GM12878 (cell line): ENCODE results near the gene EEPD1. TPM values are rescaled to one million over a fixed set of nuclear protein-coding genes. Genes with fewer than 3 reads are reported as not detected.

Experiments used
- ATAC-seq: fragments of 200-7000 bp; cut with Tn5 transposase; 3 replicates; pipeline ENCODE4 v1.9.1; 2020; ENCODE audit warnings: mild to moderate bottlenecking, moderate library complexity
- BruUV-seq: library from RNA; stranded (reverse); fragments of 400-500 nt; replicated peaks from 2 replicates; lab custom pipeline; 2021; lab: Mats Ljungman, UMichigan
- CTCF ChIA-PET: fragments of 300-600 bp; sonication (Branson Sonifier 250); formaldehyde crosslinking; extraction: SDS; loops from one replicate; lab custom pipeline; 2021; ENCODE audit warnings: inconsistent platforms; lab: Yijun Ruan, JAX
- POLR2A ChIA-PET: fragments of 350-600 bp; formaldehyde crosslinking; extraction: SDS; loops from one replicate; lab custom pipeline; 2021; ENCODE audit warnings: inconsistent platforms; lab: Charles Lee
- RAD21 ChIA-PET: fragments of 300-600 bp; sonication (Branson Sonifier 250); formaldehyde crosslinking; loops from one replicate; lab custom pipeline; 2023; ENCODE audit warnings: antibody characterized with exemption; ENCODE audit not compliant: unreplicated experiment; lab: Charles Lee
- SMC1A ChIA-PET: fragments of 300-600 bp; sonication (Branson Sonifier 250); formaldehyde crosslinking; loops from one replicate; lab custom pipeline; 2023; ENCODE audit not compliant: unreplicated experiment, uncharacterized antibody; lab: Charles Lee
- DNase-seq: peaks from one replicate; pipeline ENCODE4 v3.0.0-alpha.2; 2011; ENCODE audit warnings: low read depth, low spot score
- FAIRE-seq: peaks from 3 replicates; lab custom pipeline; 2011; peaks lifted over from hg19 to GRCh38; lab: Jason Lieb, UNC
- H2AFZ ChIP-seq: 2 replicates; pipeline ENCODE4 v1.6.0; 2011; ENCODE audit warnings: low read depth, low read length, control low read depth; ENCODE audit not compliant: control insufficient read depth
- H3K27ac ChIP-seq: 2 replicates; pipeline ENCODE4 v1.5.1; 2011; ENCODE audit warnings: control low read depth; ENCODE audit not compliant: control insufficient read depth, insufficient read depth
- H3K27me3 ChIP-seq, 2 experiments: replicated peaks in 1 of 2; 2 replicates each; pipeline versions ENCODE4 v1.6.0 to v1.6.1; 2011; ENCODE audit warnings: low read length in 1 of 2; ENCODE audit not compliant: control insufficient read depth in 2 of 2, insufficient read depth in 2 of 2
- H3K36me3 ChIP-seq, 2 experiments: 2 replicates each; pipeline ENCODE4 v1.5.1; 2011; ENCODE audit warnings: low read length in 1 of 2; ENCODE audit not compliant: control insufficient read depth in 2 of 2, insufficient read depth in 2 of 2
- H3K4me1 ChIP-seq: 2 replicates; pipeline ENCODE4 v1.6.1; 2011; ENCODE audit warnings: mild to moderate bottlenecking, low read length, moderate library complexity, mixed read lengths; ENCODE audit not compliant: control insufficient read depth, insufficient read depth
- H3K4me2 ChIP-seq: 2 replicates; pipeline ENCODE4 v1.6.0; 2011; ENCODE audit warnings: control low read depth; ENCODE audit not compliant: control insufficient read depth, insufficient read depth
- H3K4me3 ChIP-seq: fragments of 200-600 bp; sonication (generic); 2 replicates; pipeline ENCODE4 v1.5.1; 2016
- H3K79me2 ChIP-seq: 2 replicates; pipeline ENCODE4 v1.6.0; 2011; ENCODE audit warnings: low read length; ENCODE audit not compliant: control insufficient read depth, insufficient read depth
- H3K9ac ChIP-seq: 2 replicates; pipeline ENCODE4 v1.8.0; 2011; ENCODE audit warnings: low read length, control low read depth, mixed read lengths; ENCODE audit not compliant: control insufficient read depth, insufficient read depth
- H3K9me3 ChIP-seq: replicated peaks from 3 replicates; pipeline ENCODE4 v1.5.1; 2011; ENCODE audit warnings: mild to moderate bottlenecking, low read length; ENCODE audit not compliant: control insufficient read depth, insufficient read depth
- H4K20me1 ChIP-seq: 2 replicates; pipeline ENCODE4 v1.6.0; 2011; ENCODE audit not compliant: control insufficient read depth, insufficient read depth
- BRCA1 ChIP-seq: IDR thresholded peaks from 2 replicates; pipeline ENCODE4 v1.6.1; 2011; ENCODE audit warnings: low read depth, low read length, improper control_type of control experiment
- CREB1 ChIP-seq: IDR thresholded peaks from 2 replicates; pipeline ENCODE4 v1.6.1; 2012; ENCODE audit warnings: low read depth, mild to moderate bottlenecking, inconsistent platforms
- RAD21 ChIP-seq: IDR thresholded peaks from 2 replicates; pipeline ENCODE4 v1.6.1; 2011; ENCODE audit warnings: mild to moderate bottlenecking, low read depth, low read length, moderate library complexity; ENCODE audit not compliant: insufficient read depth
- RELB ChIP-seq: fragments of 450-650 bp; IDR thresholded peaks from 2 replicates; pipeline ENCODE4 v1.6.1; 2017; ENCODE audit warnings: low read depth, mild to moderate bottlenecking, moderate library complexity
- SMAD5 ChIP-seq: IDR thresholded peaks from 2 replicates; pipeline ENCODE4 v1.6.1; 2016; ENCODE audit warnings: antibody characterized with exemption, low read depth
- SMC3 ChIP-seq: IDR thresholded peaks from 2 replicates; pipeline ENCODE4 v1.6.1; 2011; ENCODE audit warnings: low read length, improper control_type of control experiment, borderline replicate concordance
- SREBF2 ChIP-seq: IDR thresholded peaks from 2 replicates; pipeline ENCODE4 v1.6.1; 2012; ENCODE audit warnings: mild to moderate bottlenecking, low read length
- SRF ChIP-seq, 2 experiments: IDR thresholded peaks; 2 replicates each; pipeline ENCODE4 v1.6.1; 2011; ENCODE audit warnings: low read depth in 2 of 2, low read length in 2 of 2, mild to moderate bottlenecking in 1 of 2, moderate library complexity in 1 of 2
- TCF3 ChIP-seq: IDR thresholded peaks from 2 replicates; pipeline ENCODE4 v1.6.1; 2012; ENCODE audit warnings: low read depth, mild to moderate bottlenecking, low read length, borderline replicate concordance; ENCODE audit not compliant: insufficient read depth
- WGBS: methylation state at CpG from one replicate; pipeline ENCODE4 v1.1.6; 2016; ENCODE audit warnings: low lambda C conversion rate; ENCODE audit not compliant: insufficient replicate concordance, insufficient coverage; ENCODE audit errors: missing lambda C conversion rate; 5-methylcytosine and 5-hydroxymethylcytosine counted together
- in situ Hi-C: fragments of 300-500 bp; cut with MboI; formaldehyde crosslinking; loops from 9 replicates; pipeline ENCODE4 v1.14.3; 2018; ENCODE audit warnings: mixed read lengths
- intact Hi-C: fragments of 100-400 bp; cut with micrococcal nuclease; formaldehyde crosslinking; loops from one replicate; pipeline ENCODE4 v1.14.2; 2022; ENCODE audit not compliant: unreplicated experiment
- polyA plus RNA-seq, 11 experiments: library from polyadenylated mRNA; depleted of rRNA in 4 of 11; unstranded in 6 of 11; stranded (reverse) in 5 of 11; fragments of >200 nt; fragmentation: Nextera tagmentation in 4 of 11; fragmentation: Illumina TruSeq in 1 of 11; extraction: Ambion mirVana in 4 of 11; extraction: Trizol in 1 of 11; gene quantifications; 1 replicate in 1 of 11; 2 replicates in 10 of 11; pipeline versions ENCODE4 v1.2.1 to v1.2.3, GENCODE V29; 2011 to 2016; ENCODE audit warnings: inconsistent platforms in 2 of 11, missing spikeins in 2 of 11, low read depth in 1 of 11
- total RNA-seq, 4 experiments: library from RNA; depleted of rRNA in 3 of 4; stranded (reverse); fragments of >200 nt in 3 of 4; fragmentation: Illumina TruSeq in 1 of 4; extraction: Trizol in 1 of 4; gene quantifications; 2 replicates each; pipeline versions ENCODE4 v1.2.1 to v1.2.3, GENCODE V29; 2013 to 2021
- TF ChIP-seq, protein P1 (sequence below), 3 experiments: IDR thresholded peaks in 2 of 3; conservative IDR thresholded peaks in 1 of 3; 2 replicates each; pipeline ENCODE4 v1.5.1; 2011; ENCODE audit warnings: low read depth in 3 of 3, low read length in 3 of 3, mild to moderate bottlenecking in 3 of 3, control low read depth in 2 of 3, moderate library complexity in 2 of 3, inconsistent platforms in 1 of 3, mixed read lengths in 1 of 3; ENCODE audit not compliant: control insufficient read depth in 2 of 3, insufficient read depth in 1 of 3; ENCODE audit errors: extremely low read depth in 1 of 3
- TF ChIP-seq, protein P2 (sequence below): fragments of 150-350 bp; IDR thresholded peaks from 2 replicates; pipeline ENCODE4 v1.6.1; 2016; ENCODE audit warnings: low read depth, low read length
- TF ChIP-seq, protein P3 (sequence below): fragments of 450-650 bp; IDR thresholded peaks from 2 replicates; pipeline ENCODE4 v1.6.1; 2014; ENCODE audit warnings: mild to moderate bottlenecking

EEPD1 gene
- total and polyA plus RNA-seq, 10 of the 15 experiments (the other 5 are each of a cell fraction or from before 2014, with no cell fraction given): 0.24 to 2.8 (median 0.86) TPM; not detected in 1

GRCh38 chr7:36127075-36127740 lies 25.8 kb upstream of the EEPD1 start:
- no peaks in the 10 kb centered on the region for H3K36me3 ChIP-seq
- no peaks in the 10 kb centered on the region for H3K27me3 ChIP-seq
- ChIA-PET POLR2A (interaction anchor here (0.6 kb wide), 1 partner anchor 1124 kb away, joined by 3 read pairs; no protein-coding TSS in a partner anchor), RAD21 (interaction anchor here (0.6 to 1.6 kb wide), 16 partner anchors 11 to 210 kb away, joined by 3 to 14 read pairs (median 4); no protein-coding TSS in a partner anchor), SMC1A (interaction anchor here (0.7 to 1.8 kb wide), 13 partner anchors 10 to 192 kb away, joined by 3 to 15 read pairs (median 5); no protein-coding TSS in a partner anchor), CTCF (interaction anchor here (0.5 to 1.8 kb wide), 27 partner anchors 9 to 265 kb away, joined by 3 to 28 read pairs (median 3); no protein-coding TSS in a partner anchor)
- FAIRE-seq (no peak), ATAC-seq (peak; percentile 81), DNase-seq (no peak)
- no peak overlapping the region for H3K27ac ChIP-seq
- 14% methylated on average over 4 of the region's 4 CpGs for WGBS
- no peaks in the 10 kb centered on the region for H3K4me1 ChIP-seq
- no peaks in the 10 kb centered on the region for H4K20me1 ChIP-seq
- H2AFZ ChIP-seq: no peak overlapping the region
- no peak overlapping the region for H3K9ac ChIP-seq
- H3K79me2 ChIP-seq: no peaks in the 10 kb centered on the region
- intact Hi-C loops: loop anchor here (2.0 to 5.0 kb wide), 2 partner anchors 140 to 164 kb away; no protein-coding TSS in a partner anchor
- in situ Hi-C loops: no loop called here
- H3K9me3 ChIP-seq: no peaks in the 10 kb centered on the region
- H3K4me2 ChIP-seq: no peak overlapping the region
- H3K4me3 ChIP-seq: no peak overlapping the region
- BruUV-seq: no TSS peak
- TF ChIP-seq, protein P1, sequence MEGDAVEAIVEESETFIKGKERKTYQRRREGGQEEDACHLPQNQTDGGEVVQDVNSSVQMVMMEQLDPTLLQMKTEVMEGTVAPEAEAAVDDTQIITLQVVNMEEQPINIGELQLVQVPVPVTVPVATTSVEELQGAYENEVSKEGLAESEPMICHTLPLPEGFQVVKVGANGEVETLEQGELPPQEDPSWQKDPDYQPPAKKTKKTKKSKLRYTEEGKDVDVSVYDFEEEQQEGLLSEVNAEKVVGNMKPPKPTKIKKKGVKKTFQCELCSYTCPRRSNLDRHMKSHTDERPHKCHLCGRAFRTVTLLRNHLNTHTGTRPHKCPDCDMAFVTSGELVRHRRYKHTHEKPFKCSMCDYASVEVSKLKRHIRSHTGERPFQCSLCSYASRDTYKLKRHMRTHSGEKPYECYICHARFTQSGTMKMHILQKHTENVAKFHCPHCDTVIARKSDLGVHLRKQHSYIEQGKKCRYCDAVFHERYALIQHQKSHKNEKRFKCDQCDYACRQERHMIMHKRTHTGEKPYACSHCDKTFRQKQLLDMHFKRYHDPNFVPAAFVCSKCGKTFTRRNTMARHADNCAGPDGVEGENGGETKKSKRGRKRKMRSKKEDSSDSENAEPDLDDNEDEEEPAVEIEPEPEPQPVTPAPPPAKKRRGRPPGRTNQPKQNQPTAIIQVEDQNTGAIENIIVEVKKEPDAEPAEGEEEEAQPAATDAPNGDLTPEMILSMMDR (IDR thresholded peaks at IDR 0.05 in 2 of 3, conservative IDR thresholded peaks at IDR 0.05 in 1 of 3; ENCODE audit: control insufficient read depth in 2 of 3, extremely low read depth in 1 of 3, insufficient read depth in 1 of 3, low read depth in 3 of 3, low read length in 3 of 3): peak; percentile 18 to 45 (median 44); a peak in 4 of 6 replicates
- TF ChIP-seq RAD21 (0 out of 2 replicates have a peak, but pooled peaks have one; percentile 25), SRF (IDR thresholded peaks at IDR 0.05; ENCODE audit: low read depth in 2 of 2, low read length in 2 of 2) (no peak), CREB1 (no peak), RELB (no peak), BRCA1 (no peak), SREBF2 (no peak), TCF3 (no peak), SMC3 (peak; percentile 42; the same call in 1 of the 2 replicates), SMAD5 (no peak)
- TF ChIP-seq, protein P2, sequence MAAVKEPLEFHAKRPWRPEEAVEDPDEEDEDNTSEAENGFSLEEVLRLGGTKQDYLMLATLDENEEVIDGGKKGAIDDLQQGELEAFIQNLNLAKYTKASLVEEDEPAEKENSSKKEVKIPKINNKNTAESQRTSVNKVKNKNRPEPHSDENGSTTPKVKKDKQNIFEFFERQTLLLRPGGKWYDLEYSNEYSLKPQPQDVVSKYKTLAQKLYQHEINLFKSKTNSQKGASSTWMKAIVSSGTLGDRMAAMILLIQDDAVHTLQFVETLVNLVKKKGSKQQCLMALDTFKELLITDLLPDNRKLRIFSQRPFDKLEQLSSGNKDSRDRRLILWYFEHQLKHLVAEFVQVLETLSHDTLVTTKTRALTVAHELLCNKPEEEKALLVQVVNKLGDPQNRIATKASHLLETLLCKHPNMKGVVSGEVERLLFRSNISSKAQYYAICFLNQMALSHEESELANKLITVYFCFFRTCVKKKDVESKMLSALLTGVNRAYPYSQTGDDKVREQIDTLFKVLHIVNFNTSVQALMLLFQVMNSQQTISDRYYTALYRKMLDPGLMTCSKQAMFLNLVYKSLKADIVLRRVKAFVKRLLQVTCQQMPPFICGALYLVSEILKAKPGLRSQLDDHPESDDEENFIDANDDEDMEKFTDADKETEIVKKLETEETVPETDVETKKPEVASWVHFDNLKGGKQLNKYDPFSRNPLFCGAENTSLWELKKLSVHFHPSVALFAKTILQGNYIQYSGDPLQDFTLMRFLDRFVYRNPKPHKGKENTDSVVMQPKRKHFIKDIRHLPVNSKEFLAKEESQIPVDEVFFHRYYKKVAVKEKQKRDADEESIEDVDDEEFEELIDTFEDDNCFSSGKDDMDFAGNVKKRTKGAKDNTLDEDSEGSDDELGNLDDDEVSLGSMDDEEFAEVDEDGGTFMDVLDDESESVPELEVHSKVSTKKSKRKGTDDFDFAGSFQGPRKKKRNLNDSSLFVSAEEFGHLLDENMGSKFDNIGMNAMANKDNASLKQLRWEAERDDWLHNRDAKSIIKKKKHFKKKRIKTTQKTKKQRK: no peak
- TF ChIP-seq, protein P3, sequence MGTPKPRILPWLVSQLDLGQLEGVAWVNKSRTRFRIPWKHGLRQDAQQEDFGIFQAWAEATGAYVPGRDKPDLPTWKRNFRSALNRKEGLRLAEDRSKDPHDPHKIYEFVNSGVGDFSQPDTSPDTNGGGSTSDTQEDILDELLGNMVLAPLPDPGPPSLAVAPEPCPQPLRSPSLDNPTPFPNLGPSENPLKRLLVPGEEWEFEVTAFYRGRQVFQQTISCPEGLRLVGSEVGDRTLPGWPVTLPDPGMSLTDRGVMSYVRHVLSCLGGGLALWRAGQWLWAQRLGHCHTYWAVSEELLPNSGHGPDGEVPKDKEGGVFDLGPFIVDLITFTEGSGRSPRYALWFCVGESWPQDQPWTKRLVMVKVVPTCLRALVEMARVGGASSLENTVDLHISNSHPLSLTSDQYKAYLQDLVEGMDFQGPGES: no peak
